Loucy (cell line): Measurements from ENCODE around the gene PNPT1.

ENCODE experiments used
- CTCF ChIP-seq: fragments of 200-600 bp; sonication (generic); conservative IDR thresholded peaks from 2 replicates; pipeline ENCODE4 v1.5.1; 2014; ENCODE audit warnings: mild to moderate bottlenecking, antibody characterized with exemption, low read length
- EZH2phosphoT487 ChIP-seq: fragments of 200-600 bp; IDR thresholded peaks from 2 replicates; pipeline ENCODE4 v1.6.1; 2018; ENCODE audit warnings: antibody characterized with exemption, mild to moderate bottlenecking, moderate library complexity, borderline replicate concordance

- TF ChIP-seq CTCF (no peak), EZH2phosphoT487 (no peak)
Measured at GRCh38 chr2:55672630-55673029, 21.0 kb downstream of the PNPT1 start.
